KMS-11 (cell line): ENCODE results near the gene MEGF10.

ENCODE experiments used
- H2AFZ ChIP-seq: fragments of 200-600 bp; sonication (generic); 2 replicates; pipeline ENCODE4 v1.6.1; 2016; ENCODE audit warnings: antibody characterized with exemption, mixed run types, low read depth
- H3K27ac ChIP-seq: fragments of 200-600 bp; sonication (generic); 2 replicates; pipeline ENCODE4 v1.6.1; 2016; ENCODE audit warnings: mild to moderate bottlenecking, mixed run types
- H3K27me3 ChIP-seq: fragments of 200-600 bp; sonication (generic); 2 replicates; pipeline ENCODE4 v1.6.1; 2017; ENCODE audit warnings: mild to moderate bottlenecking, low read depth, mixed run types, moderate library complexity; ENCODE audit not compliant: insufficient read depth
- H3K36me3 ChIP-seq: fragments of 200-600 bp; sonication (generic); 2 replicates; pipeline ENCODE4 v1.6.1; 2017; ENCODE audit warnings: mild to moderate bottlenecking, mixed run types; ENCODE audit not compliant: insufficient read depth
- H3K4me1 ChIP-seq: fragments of 200-600 bp; sonication (generic); 2 replicates; pipeline ENCODE4 v1.6.1; 2016; ENCODE audit warnings: mild to moderate bottlenecking, low read depth, mixed run types; ENCODE audit not compliant: poor library complexity, severe bottlenecking
- H3K4me2 ChIP-seq: fragments of 200-600 bp; sonication (generic); 2 replicates; pipeline ENCODE4 v1.7.0; 2016; ENCODE audit warnings: mild to moderate bottlenecking, mixed run types
- H3K4me3 ChIP-seq: fragments of 200-600 bp; sonication (generic); IDR thresholded peaks from 2 replicates; pipeline ENCODE4 v1.6.1; 2017; ENCODE audit warnings: low read depth, low read length, mixed read lengths; ENCODE audit not compliant: insufficient read depth
- H3K79me2 ChIP-seq: fragments of 200-600 bp; sonication (generic); 2 replicates; pipeline ENCODE4 v1.6.1; 2016; ENCODE audit warnings: low read depth, mixed run types; ENCODE audit not compliant: insufficient read depth
- H3K9ac ChIP-seq: fragments of 200-600 bp; sonication (generic); 2 replicates; pipeline ENCODE4 v1.6.1; 2016; ENCODE audit warnings: mild to moderate bottlenecking, mixed run types
- H4K20me1 ChIP-seq: fragments of 200-600 bp; sonication (generic); 2 replicates; pipeline ENCODE4 v1.6.1; 2016; ENCODE audit warnings: mild to moderate bottlenecking, mixed run types; ENCODE audit not compliant: insufficient read depth
- TF ChIP-seq, protein P1 (sequence below): fragments of 200-600 bp; sonication (generic); conservative IDR thresholded peaks from 2 replicates; pipeline ENCODE4 v1.6.1; 2017; ENCODE audit warnings: low read depth, mild to moderate bottlenecking, antibody characterized with exemption, low read length, moderate library complexity, mixed read lengths

MEGF10 gene

DNA sequence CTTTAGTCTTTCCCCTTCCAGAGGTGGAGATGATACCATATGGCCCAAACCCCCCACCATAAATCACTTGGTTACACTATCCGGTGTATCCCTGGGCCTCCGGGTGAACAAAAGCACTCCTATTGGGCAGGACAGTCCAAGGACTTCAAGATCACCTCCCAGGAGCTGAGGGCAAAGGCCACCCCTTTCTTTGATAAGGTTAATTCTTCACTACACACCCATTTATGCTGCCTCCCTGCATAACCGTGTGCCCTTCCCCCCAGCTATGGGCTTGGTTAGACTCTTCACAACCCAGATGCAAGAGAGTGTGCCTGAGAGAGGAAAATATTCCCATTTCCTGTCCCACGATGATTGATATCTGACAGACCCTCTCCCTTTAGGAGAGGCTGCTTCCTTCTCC, 162.0 kb downstream of the MEGF10 start:
- Histone ChIP-seq H3K9ac (no peak overlapping the region), H3K79me2 (no peaks in the 10 kb centered on the region), H3K4me2 (no peak overlapping the region), H3K4me3 (no peak overlapping the region), H3K27me3 (no peaks in the 10 kb centered on the region), H2AFZ (no peak overlapping the region), H3K4me1 (no peaks in the 10 kb centered on the region), H3K27ac (no peak overlapping the region), H3K36me3 (no peaks in the 10 kb centered on the region), H4K20me1 (no peaks in the 10 kb centered on the region)
- TF ChIP-seq, protein P1, sequence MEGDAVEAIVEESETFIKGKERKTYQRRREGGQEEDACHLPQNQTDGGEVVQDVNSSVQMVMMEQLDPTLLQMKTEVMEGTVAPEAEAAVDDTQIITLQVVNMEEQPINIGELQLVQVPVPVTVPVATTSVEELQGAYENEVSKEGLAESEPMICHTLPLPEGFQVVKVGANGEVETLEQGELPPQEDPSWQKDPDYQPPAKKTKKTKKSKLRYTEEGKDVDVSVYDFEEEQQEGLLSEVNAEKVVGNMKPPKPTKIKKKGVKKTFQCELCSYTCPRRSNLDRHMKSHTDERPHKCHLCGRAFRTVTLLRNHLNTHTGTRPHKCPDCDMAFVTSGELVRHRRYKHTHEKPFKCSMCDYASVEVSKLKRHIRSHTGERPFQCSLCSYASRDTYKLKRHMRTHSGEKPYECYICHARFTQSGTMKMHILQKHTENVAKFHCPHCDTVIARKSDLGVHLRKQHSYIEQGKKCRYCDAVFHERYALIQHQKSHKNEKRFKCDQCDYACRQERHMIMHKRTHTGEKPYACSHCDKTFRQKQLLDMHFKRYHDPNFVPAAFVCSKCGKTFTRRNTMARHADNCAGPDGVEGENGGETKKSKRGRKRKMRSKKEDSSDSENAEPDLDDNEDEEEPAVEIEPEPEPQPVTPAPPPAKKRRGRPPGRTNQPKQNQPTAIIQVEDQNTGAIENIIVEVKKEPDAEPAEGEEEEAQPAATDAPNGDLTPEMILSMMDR = no peak

GRCh38 chr5:127471211-127471610, 180.6 kb downstream of the MEGF10 start:
- Histone ChIP-seq H3K36me3 (no peaks in the 10 kb centered on the region), H4K20me1 (no peaks in the 10 kb centered on the region), H2AFZ (no peak overlapping the region), H3K27ac (no peak overlapping the region), H3K4me1 (no peaks in the 10 kb centered on the region), H3K4me2 (no peak overlapping the region), H3K9ac (no peak overlapping the region), H3K27me3 (no peaks in the 10 kb centered on the region), H3K4me3 (no peak overlapping the region), H3K79me2 (no peaks in the 10 kb centered on the region)
- TF ChIP-seq, protein P1 = no peak

DNA sequence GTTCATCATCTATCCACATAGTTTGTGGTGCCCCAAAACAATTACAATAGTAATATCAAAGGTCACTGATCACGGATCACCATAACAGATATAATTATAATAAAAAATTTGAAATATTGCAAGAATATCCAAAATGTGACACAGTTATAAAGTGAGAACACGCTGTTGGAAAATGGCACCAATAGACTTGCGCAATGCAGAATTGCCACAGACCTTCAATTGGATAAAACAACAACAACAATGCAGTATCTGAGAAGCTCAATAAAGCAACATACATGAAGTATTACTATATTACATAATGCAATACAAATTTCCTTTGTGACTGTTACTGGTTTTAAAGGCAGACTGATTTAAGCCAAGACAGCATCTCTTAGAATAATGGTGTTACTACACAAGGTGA, 182.1 kb downstream of the MEGF10 start:
- Histone ChIP-seq H3K4me1 (no peaks in the 10 kb centered on the region), H2AFZ (no peak overlapping the region), H3K27ac (no peak overlapping the region), H3K27me3 (no peaks in the 10 kb centered on the region), H3K4me3 (no peak overlapping the region), H3K4me2 (no peak overlapping the region), H3K79me2 (no peaks in the 10 kb centered on the region), H4K20me1 (no peaks in the 10 kb centered on the region), H3K36me3 (no peaks in the 10 kb centered on the region), H3K9ac (no peak overlapping the region)
- TF ChIP-seq, protein P1 = no peak

DNA sequence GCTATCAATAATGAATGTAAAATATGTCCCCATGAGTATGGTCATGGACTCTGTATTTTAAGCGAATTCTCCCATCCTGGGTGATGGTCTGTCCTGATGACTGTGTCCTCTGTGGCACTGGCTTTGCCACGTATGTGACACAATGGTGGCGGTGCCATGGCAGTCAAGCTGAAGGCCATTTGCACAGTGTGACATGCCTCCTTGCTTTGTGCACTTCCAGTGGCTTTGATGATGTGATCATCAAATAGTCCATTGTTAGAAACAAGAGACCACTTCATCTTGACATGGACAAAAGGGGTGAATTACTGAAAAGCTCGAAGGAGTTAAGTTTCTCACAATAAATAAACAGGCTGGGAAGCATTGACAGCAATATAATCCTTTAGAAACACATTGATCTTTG, 195.9 kb downstream of the MEGF10 start:
- no peak overlapping the region for H2AFZ ChIP-seq
- no peaks in the 10 kb centered on the region for H3K4me1 ChIP-seq
- H3K36me3 ChIP-seq = no peaks in the 10 kb centered on the region
- H3K4me3 ChIP-seq = no peak overlapping the region
- no peaks in the 10 kb centered on the region for H3K79me2 ChIP-seq
- no peak overlapping the region for H3K4me2 ChIP-seq
- no peaks in the 10 kb centered on the region for H3K27me3 ChIP-seq
- H4K20me1 ChIP-seq = no peaks in the 10 kb centered on the region
- H3K9ac ChIP-seq = no peak overlapping the region
- no peak overlapping the region for H3K27ac ChIP-seq
- TF ChIP-seq, protein P1 = no peak
